Fibroblast of lung (primary cell): ENCODE data around the gene WARS2.

ENCODE experiments used
- CTCF ChIP-seq, 2 donors: IDR thresholded peaks in 1 of 2; conservative IDR thresholded peaks in 1 of 2; 1 replicate in 1 of 2; 2 replicates in 1 of 2; pipeline ENCODE4 v1.5.1; 2011 to 2012; ENCODE audit warnings: low read length in 2 of 2, control low read depth in 1 of 2, inconsistent platforms in 1 of 2, low read depth in 1 of 2, mild to moderate bottlenecking in 1 of 2
- EZH2 ChIP-seq: IDR thresholded peaks from 2 replicates; pipeline ENCODE4 v1.5.1; 2012; ENCODE audit warnings: low read length, control low read depth, mild to moderate bottlenecking; ENCODE audit errors: missing control alignments

DNA sequence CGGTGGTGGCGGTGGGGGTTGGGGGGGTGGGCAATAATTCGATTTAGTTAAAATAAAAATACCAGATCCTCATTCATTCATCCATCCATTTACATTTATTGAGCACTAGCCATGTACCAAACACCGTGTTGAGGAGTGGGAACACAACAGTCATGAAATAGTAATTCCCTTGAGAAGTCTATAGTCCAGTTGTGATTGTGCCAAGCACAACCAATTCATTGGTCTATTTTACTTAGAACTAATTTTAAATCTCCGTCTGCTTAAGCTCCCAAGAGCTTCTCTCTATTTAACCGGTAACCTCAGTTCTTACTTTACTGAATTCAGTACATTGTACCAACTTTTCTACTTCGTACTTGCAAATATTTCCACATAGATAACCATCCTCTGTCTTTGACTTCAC lies 38.4 kb downstream of the WARS2 start:
- no peak for TF ChIP-seq CTCF (conservative IDR thresholded peaks at IDR 0.05 in 1 of 2, IDR thresholded peaks at IDR 0.05 in 1 of 2; ENCODE audit: low read depth in 1 of 2, low read length in 2 of 2)
- TF ChIP-seq EZH2, result no peak
